HAP-1 (cell line): ENCODE data around the gene CDC25C.
"Not testable (repeated sequence)": the region's sequence is repeated elsewhere in the genome, so short reads cannot be mapped to it uniquely, and the experiment has no call there.

Source experiments
- DNase-seq, 2 experiments: peaks; one replicate each; pipeline ENCODE4 v3.0.0-alpha.2; 2016 to 2020; ENCODE audit warnings: low spot score in 2 of 2
- H3K27me3 ChIP-seq: fragments of 250-450 bp; sonication (Bioruptor Pico); 2 replicates; pipeline ENCODE4 v1.5.1; 2020; ENCODE audit warnings: low read depth, mild to moderate bottlenecking, moderate library complexity
- H3K36me3 ChIP-seq: fragments of 250-450 bp; sonication (Bioruptor Pico); replicated peaks from 2 replicates; pipeline ENCODE4 v1.5.1; 2020; ENCODE audit warnings: mild to moderate bottlenecking
- H3K4me1 ChIP-seq: fragments of 250-450 bp; sonication (Bioruptor Pico); 2 replicates; pipeline ENCODE4 v1.5.1; 2020; ENCODE audit warnings: mild to moderate bottlenecking
- H3K4me3 ChIP-seq: fragments of 250-450 bp; sonication (Bioruptor Pico); 2 replicates; pipeline ENCODE4 v1.5.1; 2020; ENCODE audit warnings: mild to moderate bottlenecking, moderate library complexity
- H3K9me3 ChIP-seq: fragments of 250-450 bp; sonication (Bioruptor Pico); 2 replicates; pipeline ENCODE4 v1.5.1; 2020; ENCODE audit warnings: mild to moderate bottlenecking, moderate library complexity
- in situ Hi-C: fragments of 300-500 bp; cut with MboI; formaldehyde crosslinking; loops from 3 replicates; pipeline ENCODE4 v1.14.3; 2020; ENCODE audit warnings: low sequenced_read_pairs, inconsistent platforms, mixed read lengths

CDC25C gene

GRCh38 chr5:138338411-138339090 lies 6.9 kb upstream of the CDC25C start:
- H3K9me3 ChIP-seq: no peaks in the 10 kb centered on the region
- peak overlapping the region; percentile 68 for H3K4me3 ChIP-seq
- in situ Hi-C loops: no loop called here
- no peak for DNase-seq
- H3K4me1 ChIP-seq: peaks cover 14% of the 10 kb centered on the region
- H3K36me3 ChIP-seq: peaks cover 23% of the 10 kb centered on the region
- H3K27me3 ChIP-seq: no peaks in the 10 kb centered on the region

- Histone ChIP-seq H3K9me3 (no peaks in the 10 kb centered on the region), H3K36me3 (peaks cover 21% of the 10 kb centered on the region), H3K4me3 (peak within 1 kb of the TSS; percentile 68), H3K27me3 (no peaks in the 10 kb centered on the region), H3K4me1 (peaks cover 14% of the 10 kb centered on the region)
- in situ Hi-C loops: no loop called here
- DNase-seq: peak; percentile 80 to 95
Measured at GRCh38 chr5:138337685-138338410, 6.2 kb upstream of the CDC25C start, which contains the start of gene FAM53C. FAM53C (plus strand) TSS chr5:138338266; CDS start chr5:138341336, 3,070 bp downstream.

GRCh38 chr5:138336952-138337684 lies 5.5 kb upstream of the CDC25C start:
- DNase-seq: peak in 1 of 2 experiments; percentile 81
- peaks cover 14% of the 10 kb centered on the region for H3K4me1 ChIP-seq
- H3K9me3 ChIP-seq: no peaks in the 10 kb centered on the region
- in situ Hi-C loops: no loop called here
- H3K4me3 ChIP-seq: peak overlapping the region; percentile 68
- peaks cover 16% of the 10 kb centered on the region for H3K36me3 ChIP-seq
- H3K27me3 ChIP-seq: no peaks in the 10 kb centered on the region

GRCh38 chr5:138334867-138335447 lies 3.4 kb upstream of the CDC25C start:
- in situ Hi-C loops: no loop called here
- Histone ChIP-seq H3K4me1 (peaks cover 12% of the 10 kb centered on the region), H3K36me3 (no peaks in the 10 kb centered on the region), H3K9me3 (no peaks in the 10 kb centered on the region), H3K4me3 (no peak overlapping the region), H3K27me3 (no peaks in the 10 kb centered on the region)
- DNase-seq: no peak

GRCh38 chr5:138330813-138331448 lies 673 bp downstream of the CDC25C start:
- Histone ChIP-seq H3K9me3 (no peaks in the 10 kb centered on the region), H3K4me3 (peak overlapping the region; percentile 62), H3K4me1 (no peaks in the 10 kb centered on the region; the same call in 1 of the 2 replicates), H3K36me3 (peaks cover 13% of the 10 kb centered on the region), H3K27me3 (no peaks in the 10 kb centered on the region)
- in situ Hi-C loops: no loop called here
- DNase-seq: no peak

GRCh38 chr5:138318211-138318610 lies 13.4 kb downstream of the CDC25C start:
- H3K4me3 ChIP-seq, H3K9me3 ChIP-seq, H3K4me1 ChIP-seq, H3K27me3 ChIP-seq, DNase-seq, in situ Hi-C loops: not testable (repeated sequence)
- peaks cover 30% of the 10 kb centered on the region for H3K36me3 ChIP-seq

- peaks cover 34% of the 10 kb centered on the region for H3K36me3 ChIP-seq
- DNase-seq: no peak
- no peaks in the 10 kb centered on the region for H3K9me3 ChIP-seq
- no peaks in the 10 kb centered on the region for H3K4me1 ChIP-seq
- H3K4me3 ChIP-seq: no peak overlapping the region
- in situ Hi-C loops: no loop called here
- H3K27me3 ChIP-seq: no peaks in the 10 kb centered on the region
Measured at GRCh38 chr5:138316355-138316754, 15.2 kb downstream of the CDC25C start.

GRCh38 chr5:138315751-138316278 lies 15.8 kb downstream of the CDC25C start:
- H3K4me3 ChIP-seq: no peak overlapping the region
- in situ Hi-C loops: no loop called here
- no peak for DNase-seq

GRCh38 chr5:138305797-138306196 lies 25.8 kb downstream of the CDC25C start:
- Histone ChIP-seq H3K4me1 (no peaks in the 10 kb centered on the region), H3K27me3 (no peaks in the 10 kb centered on the region), H3K9me3 (no peaks in the 10 kb centered on the region), H3K4me3 (no peak overlapping the region), H3K36me3 (peaks cover 2% of the 10 kb centered on the region; the same call in 1 of the 2 replicates)
- peak in 1 of 2 experiments; percentile 16 for DNase-seq
- in situ Hi-C loops: no loop called here

More at GRCh38 chr5:138315751-138316278, 15.8 kb downstream of the CDC25C start:
- H3K27me3 ChIP-seq: no peaks in the 10 kb centered on the region
- H3K9me3 ChIP-seq: no peaks in the 10 kb centered on the region
- no peaks in the 10 kb centered on the region for H3K4me1 ChIP-seq
- H3K36me3 ChIP-seq: peaks cover 34% of the 10 kb centered on the region

GRCh38 chr5:138303372-138303771 lies 28.2 kb downstream of the CDC25C start:
- in situ Hi-C loops: no loop called here
- DNase-seq: no peak
- Histone ChIP-seq H3K4me1 (no peaks in the 10 kb centered on the region), H3K27me3 (no peaks in the 10 kb centered on the region), H3K9me3 (no peaks in the 10 kb centered on the region), H3K4me3 (no peak overlapping the region), H3K36me3 (peaks cover 2% of the 10 kb centered on the region; the same call in 1 of the 2 replicates)

- in situ Hi-C loops: no loop called here
Measured at GRCh38 chr5:138289296-138289695, 42.3 kb downstream of the CDC25C start.

GRCh38 chr5:138287246-138287645 lies 44.4 kb downstream of the CDC25C start:
- no peak overlapping the region for H3K4me3 ChIP-seq
- no peaks in the 10 kb centered on the region for H3K27me3 ChIP-seq
- H3K4me1 ChIP-seq: no peaks in the 10 kb centered on the region
- H3K9me3 ChIP-seq: no peaks in the 10 kb centered on the region
- peaks cover 34% of the 10 kb centered on the region for H3K36me3 ChIP-seq
- DNase-seq: no peak
- in situ Hi-C loops: no loop called here

More at GRCh38 chr5:138289296-138289695, 42.3 kb downstream of the CDC25C start:
- no peak for DNase-seq
- H3K27me3 ChIP-seq: no peaks in the 10 kb centered on the region
- no peaks in the 10 kb centered on the region for H3K4me1 ChIP-seq
- no peaks in the 10 kb centered on the region for H3K9me3 ChIP-seq
- no peak overlapping the region for H3K4me3 ChIP-seq
- H3K36me3 ChIP-seq: peaks cover 30% of the 10 kb centered on the region
